ENCODE measurements around the gene EXOC3L4.

Gene EXOC3L4

DNA sequence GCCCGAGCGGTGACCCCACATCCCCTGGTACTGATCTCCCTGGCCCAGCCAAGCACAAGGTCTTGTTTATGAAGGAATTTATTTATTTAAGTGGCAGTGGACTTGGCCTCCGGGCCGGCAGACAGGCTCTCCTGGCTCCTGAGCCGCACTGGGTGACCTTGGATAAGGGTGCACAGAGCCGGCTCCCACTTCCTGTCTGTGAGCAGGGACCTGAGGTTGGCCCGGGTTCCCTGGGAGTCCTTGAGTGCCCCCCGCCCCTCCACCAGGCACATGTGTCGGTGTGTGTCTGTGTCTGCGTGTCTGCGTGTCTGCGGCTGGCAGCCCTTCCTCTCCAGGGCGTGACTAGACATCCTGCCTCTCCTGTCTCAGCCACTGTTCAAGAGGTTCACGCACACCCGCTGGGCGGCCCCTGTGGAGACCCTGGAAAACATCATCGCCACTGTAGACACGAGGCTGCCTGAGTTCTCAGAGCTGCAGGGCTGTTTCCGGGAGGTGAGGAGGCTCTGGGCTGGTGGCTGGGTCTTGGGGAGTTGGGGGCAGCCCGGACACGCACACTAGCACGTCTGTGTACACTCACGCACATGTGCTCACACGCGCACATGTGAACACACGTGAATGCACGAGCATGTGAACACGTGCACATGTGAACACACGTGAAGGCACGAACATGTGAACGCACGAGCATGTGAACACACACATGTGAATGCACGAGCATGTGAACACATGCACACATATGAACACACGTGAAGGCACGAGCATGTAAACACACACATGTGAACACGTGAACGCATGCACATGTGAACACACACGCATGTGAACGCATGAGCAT lies 38.1 kb downstream of the EXOC3L4 start:
- no peak for DNase-seq

DNA sequence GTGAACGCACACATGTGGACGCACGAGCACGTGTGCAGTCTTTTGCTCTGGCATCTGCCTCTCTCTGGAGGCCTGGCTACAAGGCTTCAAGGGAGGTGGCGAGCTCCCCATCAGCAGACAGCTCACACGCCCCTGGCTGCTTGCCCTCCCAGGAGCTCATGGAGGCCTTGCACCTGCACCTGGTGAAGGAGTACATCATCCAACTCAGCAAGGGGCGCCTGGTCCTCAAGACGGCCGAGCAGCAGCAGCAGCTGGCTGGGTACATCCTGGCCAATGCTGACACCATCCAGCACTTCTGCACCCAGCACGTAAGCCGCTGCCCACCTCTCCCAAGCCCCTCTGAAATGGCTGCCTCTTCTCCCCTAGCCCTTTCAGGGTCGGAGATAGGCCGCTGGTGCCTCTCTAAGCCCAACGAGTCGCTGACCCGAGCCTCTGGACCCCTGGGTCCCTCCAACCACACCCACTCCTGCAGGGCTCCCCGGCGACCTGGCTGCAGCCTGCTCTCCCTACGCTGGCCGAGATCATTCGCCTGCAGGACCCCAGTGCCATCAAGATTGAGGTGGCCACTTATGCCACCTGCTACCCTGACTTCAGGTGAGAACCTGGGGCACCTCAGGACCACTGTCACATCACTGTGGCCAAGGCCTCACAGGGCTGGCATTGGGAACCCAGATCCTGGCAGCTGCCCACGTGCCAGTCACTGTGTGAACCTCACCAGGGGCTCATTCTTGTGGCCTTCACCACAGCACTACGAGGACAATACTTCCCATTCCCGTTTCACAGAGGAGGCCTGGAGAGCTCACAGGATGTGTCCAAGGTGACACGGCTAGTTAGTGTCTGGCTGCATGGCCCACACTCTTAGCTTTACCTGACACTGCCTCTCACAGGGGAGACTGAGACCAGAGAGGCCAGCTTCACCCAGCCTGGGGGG lies 39.0 kb downstream of the EXOC3L4 start:
- DNase-seq: no peak
- no peak for ATAC-seq

More for the DNA sequence above, 38.1 kb downstream of the EXOC3L4 start:
- ATAC-seq: no peak

GRCh38 chr14:103134405-103134804 lies 39.9 kb downstream of the EXOC3L4 start:
- ATAC-seq: no peak

GRCh38 chr14:103134919-103135318 lies 40.4 kb downstream of the EXOC3L4 start:
- no peak for DNase-seq
- ATAC-seq: no peak

More at GRCh38 chr14:103134405-103134804, 39.9 kb downstream of the EXOC3L4 start:
- no peak for DNase-seq

GRCh38 chr14:103135333-103136260 lies 41.1 kb downstream of the EXOC3L4 start:
- ATAC-seq (no peak), DNase-seq (no peak)

- no peak for ATAC-seq
- no peak for DNase-seq
Measured at GRCh38 chr14:103136388-103137271, 42.1 kb downstream of the EXOC3L4 start.

GRCh38 chr14:103137689-103138300 lies 43.3 kb downstream of the EXOC3L4 start:
- DNase-seq (no peak), ATAC-seq (no peak)

GRCh38 chr14:103138301-103139131 lies 44.0 kb downstream of the EXOC3L4 start:
- no peak for DNase-seq
- ATAC-seq: no peak

GRCh38 chr14:103139132-103140025 lies 44.9 kb downstream of the EXOC3L4 start:
- ATAC-seq (no peak), DNase-seq (no peak)

GRCh38 chr14:103140316-103141109 lies 46.0 kb downstream of the EXOC3L4 start:
- DNase-seq: no peak

DNA sequence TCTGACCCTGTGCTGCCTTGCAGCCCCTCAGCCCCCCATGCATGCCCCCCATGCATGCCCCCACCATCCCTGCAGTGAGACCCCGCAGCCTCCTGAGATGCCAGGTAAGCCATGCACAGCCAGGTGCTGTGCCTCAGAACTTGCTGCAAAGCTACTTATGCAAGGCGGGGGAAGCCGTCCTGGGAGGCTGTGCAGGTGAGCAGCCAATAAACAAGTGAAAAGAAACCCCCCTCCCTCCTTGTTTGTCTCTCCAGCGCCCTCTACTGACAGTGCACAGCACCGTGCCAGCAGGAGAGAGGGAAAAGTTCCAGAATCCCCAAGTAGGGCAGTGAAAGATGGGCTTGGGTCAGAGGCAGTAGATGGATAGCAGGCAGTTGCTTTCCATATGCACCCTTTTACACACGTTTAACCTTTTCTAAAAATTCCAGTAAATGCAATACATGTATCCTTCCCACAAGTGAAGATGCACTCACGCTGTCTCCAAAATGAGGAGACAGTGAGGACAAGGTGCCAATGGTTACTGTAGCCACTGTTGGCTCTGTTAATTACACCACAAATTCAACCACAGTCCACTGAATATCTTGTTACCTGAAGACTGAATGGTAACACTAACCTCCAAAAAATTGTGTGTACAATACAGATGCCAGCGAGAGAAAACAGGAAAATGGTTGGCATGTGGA lies 46.7 kb downstream of the EXOC3L4 start:
- ATAC-seq: no peak
- DNase-seq: peak; percentile 64

More at GRCh38 chr14:103140316-103141109, 46.0 kb downstream of the EXOC3L4 start:
- ATAC-seq: peak; percentile 62

DNA sequence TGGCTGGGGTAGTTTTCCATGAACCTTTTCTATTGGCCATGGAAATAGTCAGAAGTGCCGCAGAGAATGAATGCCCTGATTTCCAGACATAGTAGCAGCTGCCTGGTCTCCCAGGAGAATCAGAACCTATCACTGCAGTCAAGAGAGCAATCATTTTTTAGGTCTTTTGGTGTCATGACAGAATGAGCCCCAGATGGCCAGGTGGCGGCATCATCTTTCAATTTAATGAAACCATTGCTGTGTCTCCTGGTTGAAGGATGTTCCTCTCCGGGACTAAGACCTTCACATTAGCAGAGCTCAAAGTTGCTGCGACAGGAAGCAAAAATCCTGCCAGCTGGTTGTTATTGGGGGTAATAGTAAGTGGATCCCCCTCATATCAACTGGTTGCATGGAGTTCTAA lies 47.5 kb downstream of the EXOC3L4 start:
- DNase-seq (no peak), ATAC-seq (no peak)

- DNase-seq: no peak
- no peak for ATAC-seq
Measured at GRCh38 chr14:103142721-103143302, 48.3 kb downstream of the EXOC3L4 start.

DNA sequence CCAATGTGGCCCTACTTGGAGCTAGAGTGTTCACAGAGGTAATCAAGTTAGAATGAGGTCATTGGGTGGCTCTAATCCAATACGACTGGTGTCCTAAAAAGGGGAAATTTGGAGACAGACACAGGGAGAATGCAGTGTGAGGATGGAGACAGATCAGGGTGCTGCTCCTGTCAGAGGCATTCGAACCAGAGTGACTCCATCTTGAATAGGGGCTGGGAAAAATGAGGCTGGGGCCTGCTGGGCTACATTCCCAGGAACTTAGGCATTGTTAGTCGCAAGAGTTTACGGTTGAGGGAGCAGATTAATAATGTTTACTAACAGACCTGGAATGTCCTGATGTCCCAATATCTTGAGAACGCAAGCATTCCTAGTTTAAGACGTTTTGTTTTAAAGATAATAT lies 49.0 kb downstream of the EXOC3L4 start:
- DNase-seq (no peak), ATAC-seq (no peak)

GRCh38 chr14:103144085-103144484 lies 49.6 kb downstream of the EXOC3L4 start:
- ATAC-seq (no peak), DNase-seq (no peak)

DNA sequence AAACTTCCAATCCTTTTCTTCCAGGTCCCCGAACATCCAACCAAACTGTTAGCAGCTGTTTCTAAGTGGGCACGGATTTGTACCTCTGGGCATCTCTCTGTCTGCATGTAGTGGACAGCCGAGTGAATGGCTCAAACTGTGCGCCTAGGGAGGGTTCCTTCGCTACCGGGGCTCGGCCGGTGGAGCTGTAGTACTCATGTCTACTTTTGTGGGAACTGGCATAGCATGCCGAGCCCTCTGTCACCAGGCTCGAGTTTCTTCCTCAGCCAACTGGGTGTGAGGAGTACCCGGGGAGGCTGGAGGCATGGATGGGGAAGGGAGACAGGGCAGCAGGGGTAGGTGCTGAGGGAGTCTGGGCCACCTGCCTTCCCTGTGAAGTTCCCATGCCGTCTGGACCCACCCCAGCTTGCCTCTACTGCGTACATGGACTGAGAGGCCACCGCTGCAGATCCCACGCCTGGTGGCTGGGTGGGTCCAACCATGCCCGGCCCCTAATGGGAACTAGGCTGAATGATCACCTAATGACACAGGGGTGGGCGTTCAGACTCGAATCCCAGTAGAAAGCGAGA lies 51.7 kb downstream of the EXOC3L4 start:
- no peak for DNase-seq
- no peak for ATAC-seq
